HAP-1 (cell line): ENCODE data around the gene HOMER1.

Experiments
- DNase-seq, 2 experiments: peaks; one replicate each; pipeline ENCODE4 v3.0.0-alpha.2; 2016 to 2020; ENCODE audit warnings: low spot score in 2 of 2
- H3K27me3 ChIP-seq: fragments of 250-450 bp; sonication (Bioruptor Pico); 2 replicates; pipeline ENCODE4 v1.5.1; 2020; ENCODE audit warnings: low read depth, mild to moderate bottlenecking, moderate library complexity
- H3K36me3 ChIP-seq: fragments of 250-450 bp; sonication (Bioruptor Pico); replicated peaks from 2 replicates; pipeline ENCODE4 v1.5.1; 2020; ENCODE audit warnings: mild to moderate bottlenecking
- H3K4me1 ChIP-seq: fragments of 250-450 bp; sonication (Bioruptor Pico); 2 replicates; pipeline ENCODE4 v1.5.1; 2020; ENCODE audit warnings: mild to moderate bottlenecking
- H3K4me3 ChIP-seq: fragments of 250-450 bp; sonication (Bioruptor Pico); 2 replicates; pipeline ENCODE4 v1.5.1; 2020; ENCODE audit warnings: mild to moderate bottlenecking, moderate library complexity
- H3K9me3 ChIP-seq: fragments of 250-450 bp; sonication (Bioruptor Pico); 2 replicates; pipeline ENCODE4 v1.5.1; 2020; ENCODE audit warnings: mild to moderate bottlenecking, moderate library complexity
- in situ Hi-C: fragments of 300-500 bp; cut with MboI; formaldehyde crosslinking; loops from 3 replicates; pipeline ENCODE4 v1.14.3; 2020; ENCODE audit warnings: low sequenced_read_pairs, inconsistent platforms, mixed read lengths

Gene HOMER1

DNA sequence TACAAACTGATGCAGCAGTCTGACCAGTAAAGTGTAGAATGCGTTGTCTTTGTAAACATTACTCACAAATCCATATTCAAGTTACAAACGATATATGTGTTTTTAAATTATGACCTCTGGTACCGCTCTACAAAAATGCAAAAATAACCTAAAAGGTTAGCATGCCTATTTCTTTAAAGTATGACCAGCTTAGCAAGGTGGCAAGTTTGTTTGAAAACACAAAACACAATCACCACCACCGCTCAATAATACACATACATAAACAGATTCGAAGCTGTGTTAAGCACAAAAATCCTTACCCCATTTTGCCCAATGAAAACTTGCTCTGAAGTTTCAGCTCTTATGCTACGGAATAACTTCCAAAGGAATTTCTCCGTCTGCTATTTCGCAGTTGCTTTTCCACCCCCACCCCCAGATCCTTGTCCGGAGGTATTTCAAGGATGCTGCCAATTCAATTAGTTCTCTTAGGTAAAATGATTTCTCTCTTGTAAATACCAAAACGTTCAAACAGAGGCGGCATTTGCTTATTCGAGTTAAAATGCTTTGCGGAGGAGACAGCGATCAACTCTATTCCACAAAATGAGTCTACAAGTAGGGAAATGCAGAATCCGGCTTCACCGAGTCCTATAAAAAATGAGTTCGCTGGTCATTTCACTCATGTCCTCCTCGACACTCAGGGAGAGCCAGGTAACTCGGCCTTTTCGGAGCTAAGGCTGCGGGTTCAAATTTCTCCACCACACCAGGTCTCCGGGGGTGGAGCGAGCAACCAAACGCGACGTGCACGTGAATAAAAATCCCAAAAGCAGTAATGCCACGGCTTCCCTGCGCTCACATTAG, 1.2 kb downstream of the HOMER1 start:
- Histone ChIP-seq H3K27me3 (no peaks in the 10 kb centered on the region), H3K9me3 (no peaks in the 10 kb centered on the region), H3K36me3 (no peaks in the 10 kb centered on the region), H3K4me3 (peak overlapping the region; percentile 62), H3K4me1 (peaks cover 38% of the 10 kb centered on the region)
- in situ Hi-C loops = no loop called here
- DNase-seq = peak in 1 of 2 experiments; percentile 48

DNA sequence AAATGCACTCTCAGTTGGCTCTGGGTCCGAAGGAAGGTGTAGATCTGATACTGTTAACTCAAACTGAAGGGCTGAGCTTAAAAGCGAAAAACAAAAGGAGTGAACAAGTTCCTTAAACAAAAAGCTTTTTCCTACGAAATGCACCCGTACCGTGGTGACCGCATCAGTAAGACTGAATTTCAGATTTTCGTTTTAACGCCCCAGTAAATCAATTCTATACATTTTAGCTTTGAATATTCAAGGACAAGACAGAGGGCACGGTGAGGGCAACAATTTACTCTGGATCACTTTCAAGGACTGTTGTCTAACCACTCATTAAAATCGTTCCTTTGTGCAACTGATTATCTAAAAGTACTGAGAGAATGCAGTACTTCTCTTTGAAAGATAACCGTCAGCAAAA, 1.9 kb downstream of the HOMER1 start:
- Histone ChIP-seq H3K9me3 (no peaks in the 10 kb centered on the region), H3K36me3 (no peaks in the 10 kb centered on the region), H3K27me3 (no peaks in the 10 kb centered on the region), H3K4me3 (peak overlapping the region; percentile 62), H3K4me1 (peaks cover 42% of the 10 kb centered on the region)
- DNase-seq = peak in 1 of 2 experiments; percentile 53
- in situ Hi-C loops = no loop called here

DNA sequence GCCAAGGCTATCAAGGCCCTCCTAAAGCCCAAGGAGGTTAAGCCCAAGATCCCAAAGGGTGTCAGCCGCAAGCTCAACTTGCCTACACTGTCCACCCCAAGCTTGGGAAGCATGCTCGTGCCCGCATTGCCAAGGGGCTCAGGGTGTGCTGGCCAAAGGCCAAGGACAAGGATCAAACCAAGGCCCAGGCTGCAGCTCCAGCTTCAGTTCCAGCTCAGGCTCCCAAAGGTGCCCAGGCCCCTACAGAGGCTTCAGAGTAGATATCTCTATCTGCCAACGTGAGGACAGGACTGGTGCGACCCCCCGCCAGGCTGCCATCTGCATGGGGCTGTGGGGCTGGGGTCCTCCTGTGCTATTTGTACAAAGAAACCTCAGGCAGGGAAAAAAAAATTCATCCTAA, 3.3 kb downstream of the HOMER1 start:
- in situ Hi-C loops = no loop called here
- H3K4me1 ChIP-seq = peaks cover 42% of the 10 kb centered on the region

DNA sequence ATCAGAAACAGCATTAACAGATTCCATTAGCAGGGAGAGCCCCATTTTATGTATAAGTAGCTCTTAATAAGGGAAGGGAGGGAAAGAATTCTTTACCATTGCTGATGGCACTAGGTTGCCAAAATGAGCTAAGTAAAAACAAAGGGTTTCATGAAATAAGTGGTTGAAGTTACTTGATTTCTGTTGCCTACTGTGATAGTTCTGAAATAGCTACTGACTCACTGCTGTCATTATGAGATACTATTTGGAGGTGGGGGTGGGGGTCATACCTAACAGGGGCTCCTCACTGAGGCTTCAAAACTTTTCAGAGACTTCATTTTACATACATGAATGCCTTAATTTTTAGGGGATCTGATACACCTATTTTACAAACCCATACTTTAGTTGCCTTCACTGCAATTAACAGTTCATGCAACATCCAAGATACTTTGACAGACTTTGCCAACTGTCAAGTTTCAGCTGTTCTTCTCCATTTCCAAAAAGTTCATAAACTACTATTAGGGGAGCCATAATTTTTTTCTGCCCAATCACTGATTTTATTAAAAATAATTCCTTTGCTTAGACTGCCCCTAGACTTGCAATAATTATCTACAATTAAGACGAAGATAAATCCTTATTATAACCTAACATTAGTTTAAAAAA, 4.6 kb downstream of the HOMER1 start:
- Histone ChIP-seq H3K4me1 (peaks cover 39% of the 10 kb centered on the region), H3K27me3 (no peaks in the 10 kb centered on the region), H3K4me3 (no peak overlapping the region), H3K36me3 (no peaks in the 10 kb centered on the region), H3K9me3 (no peaks in the 10 kb centered on the region)
- in situ Hi-C loops = no loop called here
- DNase-seq = no peak

More for the DNA sequence above, 3.3 kb downstream of the HOMER1 start:
- H3K9me3 ChIP-seq = no peaks in the 10 kb centered on the region
- no peaks in the 10 kb centered on the region for H3K36me3 ChIP-seq
- no peak for DNase-seq
- H3K4me3 ChIP-seq = peak overlapping the region; percentile 62
- H3K27me3 ChIP-seq = no peaks in the 10 kb centered on the region

DNA sequence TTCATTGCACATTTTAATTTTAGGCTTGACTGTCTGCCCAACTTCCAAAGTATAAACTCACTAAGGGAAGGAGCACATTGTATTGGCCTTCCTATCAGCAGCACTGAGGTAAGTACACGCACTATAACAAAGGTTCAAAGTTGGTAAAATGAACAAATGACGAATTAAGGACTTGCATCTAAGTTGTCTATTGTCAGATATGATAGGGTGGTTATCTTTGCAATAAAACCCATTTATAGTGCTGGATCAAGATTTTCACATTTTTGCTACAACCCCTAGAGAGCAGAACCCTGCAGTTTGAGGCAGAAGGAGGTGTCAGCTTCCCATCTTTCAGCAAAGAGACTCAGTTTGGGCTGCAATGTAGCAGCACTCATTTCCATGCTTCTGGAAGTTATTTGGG, 5.1 kb downstream of the HOMER1 start:
- no peak overlapping the region for H3K4me3 ChIP-seq

DNA sequence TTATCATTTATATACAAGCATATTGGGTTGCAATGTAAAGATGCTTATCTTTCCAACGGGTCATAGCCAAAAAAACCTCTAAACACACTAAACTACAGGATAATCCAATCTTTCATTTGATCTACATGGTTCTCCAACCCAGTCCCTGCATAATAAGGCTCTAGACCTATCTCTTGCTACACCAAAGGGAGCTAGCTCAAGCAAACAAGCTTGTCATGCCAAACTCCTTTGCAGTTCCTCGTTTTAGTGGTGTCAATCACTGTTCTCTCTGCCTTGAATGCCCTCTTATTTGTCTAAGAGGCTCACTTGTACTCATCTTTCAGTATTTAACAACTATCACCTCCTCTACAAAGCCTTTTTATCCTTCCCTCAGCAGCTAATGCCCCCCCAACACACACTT, 5.6 kb downstream of the HOMER1 start:
- Histone ChIP-seq H3K9me3 (no peaks in the 10 kb centered on the region), H3K4me1 (peaks cover 44% of the 10 kb centered on the region), H3K27me3 (no peaks in the 10 kb centered on the region), H3K36me3 (no peaks in the 10 kb centered on the region), H3K4me3 (no peak overlapping the region)
- in situ Hi-C loops = no loop called here
- peak; percentile 36 to 52 for DNase-seq

More for the DNA sequence above, 5.1 kb downstream of the HOMER1 start:
- H3K36me3 ChIP-seq = no peaks in the 10 kb centered on the region
- H3K4me1 ChIP-seq = peaks cover 44% of the 10 kb centered on the region
- in situ Hi-C loops = no loop called here
- no peaks in the 10 kb centered on the region for H3K27me3 ChIP-seq
- no peak for DNase-seq
- H3K9me3 ChIP-seq = no peaks in the 10 kb centered on the region

DNA sequence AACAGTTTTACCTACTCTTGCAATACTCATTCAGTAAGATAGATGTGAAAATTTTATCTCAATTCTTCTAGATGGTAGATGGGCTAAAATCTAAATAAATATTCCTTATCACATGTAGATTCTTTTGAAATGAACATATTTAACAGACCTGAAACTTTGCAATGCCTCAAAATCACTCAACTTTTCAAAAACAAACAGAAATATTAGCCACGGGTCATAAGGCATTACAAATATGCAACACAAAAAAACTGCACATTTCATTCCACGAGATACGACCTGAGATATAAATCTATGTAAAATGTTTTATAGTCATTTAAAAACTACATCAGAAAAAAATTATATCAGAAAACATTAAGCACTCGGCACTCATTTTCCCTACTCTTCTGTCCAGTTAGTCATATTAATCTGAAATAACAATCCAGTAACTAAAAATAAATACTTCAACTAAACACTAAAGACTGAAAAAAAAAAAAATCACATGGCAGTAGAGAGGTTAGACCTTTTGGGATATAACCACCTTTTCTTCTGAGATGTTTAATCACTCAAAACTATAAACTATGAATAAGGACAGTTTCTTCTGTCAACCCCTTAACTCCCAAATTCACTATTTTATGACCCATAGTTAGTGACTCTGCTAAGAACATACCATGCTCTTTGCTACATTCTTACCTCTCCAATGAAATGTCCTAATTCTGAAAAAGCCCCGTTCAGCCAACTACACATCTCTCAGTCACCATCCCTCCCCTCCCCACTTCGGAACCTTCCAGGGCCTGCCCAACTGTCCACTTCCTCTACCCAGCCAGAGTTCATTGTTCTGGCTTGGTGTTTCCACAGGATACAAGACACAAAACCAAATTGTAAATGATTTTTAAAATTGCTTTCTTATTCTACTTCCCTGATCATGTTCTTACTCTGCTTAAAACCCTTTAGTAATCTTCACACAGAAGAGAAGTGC, 6.4 kb downstream of the HOMER1 start:
- no peak for DNase-seq
- Histone ChIP-seq H3K4me3 (no peak overlapping the region), H3K27me3 (no peaks in the 10 kb centered on the region), H3K36me3 (no peaks in the 10 kb centered on the region), H3K9me3 (no peaks in the 10 kb centered on the region), H3K4me1 (peaks cover 44% of the 10 kb centered on the region)
- in situ Hi-C loops = no loop called here

DNA sequence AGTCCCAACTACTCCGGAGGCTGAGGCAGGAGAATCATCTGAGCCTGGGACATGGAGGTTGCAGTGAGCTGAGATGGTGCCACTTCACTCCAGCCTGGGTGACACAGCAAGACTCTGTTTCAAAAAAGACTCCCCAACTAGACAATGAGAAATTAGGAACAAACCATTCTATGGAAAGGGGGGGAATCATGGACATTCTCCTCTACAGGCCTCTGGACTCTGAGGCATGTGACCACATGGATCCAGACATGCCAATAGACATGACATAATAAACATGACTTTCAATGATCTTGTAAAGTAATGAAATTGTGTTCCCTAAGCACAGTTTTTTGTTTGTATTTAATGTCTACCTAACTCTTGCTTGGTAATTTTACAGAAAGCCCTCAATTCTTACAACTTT, 8.8 kb downstream of the HOMER1 start:
- Histone ChIP-seq H3K4me3 (no peak overlapping the region), H3K4me1 (peaks cover 35% of the 10 kb centered on the region), H3K36me3 (no peaks in the 10 kb centered on the region), H3K9me3 (no peaks in the 10 kb centered on the region), H3K27me3 (no peaks in the 10 kb centered on the region)
- DNase-seq = no peak
- in situ Hi-C loops = no loop called here

DNA sequence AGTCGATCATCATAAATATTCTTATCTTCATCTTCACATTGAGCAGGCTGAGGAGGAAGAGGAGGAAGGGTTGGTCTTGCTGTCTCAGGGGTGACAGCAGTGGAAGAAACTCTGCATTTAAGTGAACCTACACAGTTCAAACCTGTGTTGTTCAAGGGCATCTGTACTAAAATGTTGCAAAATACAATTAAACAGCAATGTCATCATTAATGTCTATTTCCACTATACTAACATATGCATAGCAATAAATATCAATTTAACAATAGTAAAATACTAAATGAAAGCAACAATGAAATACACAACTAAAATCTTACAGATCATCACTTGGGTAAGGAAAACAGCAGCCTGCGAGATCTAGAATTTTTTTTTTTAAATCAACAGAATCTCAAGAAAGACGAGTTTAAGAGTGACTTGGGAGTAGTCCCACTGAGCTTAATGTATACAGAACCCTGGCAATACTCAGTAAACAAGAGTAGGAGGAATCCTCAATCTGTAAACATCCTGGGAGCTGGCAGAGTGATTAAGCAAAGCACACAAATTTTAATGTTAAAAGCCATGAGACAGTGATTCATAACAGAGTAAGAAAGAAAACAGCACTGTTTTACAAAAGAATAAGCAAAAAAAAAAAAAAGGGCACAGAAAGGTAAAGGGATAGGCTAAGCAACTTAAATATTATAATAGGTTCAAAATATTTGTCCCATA, 10.0 kb downstream of the HOMER1 start:
- Histone ChIP-seq H3K4me3 (no peak overlapping the region), H3K4me1 (peaks cover 31% of the 10 kb centered on the region), H3K36me3 (no peaks in the 10 kb centered on the region), H3K27me3 (no peaks in the 10 kb centered on the region), H3K9me3 (no peaks in the 10 kb centered on the region)
- in situ Hi-C loops = no loop called here
- no peak for DNase-seq

DNA sequence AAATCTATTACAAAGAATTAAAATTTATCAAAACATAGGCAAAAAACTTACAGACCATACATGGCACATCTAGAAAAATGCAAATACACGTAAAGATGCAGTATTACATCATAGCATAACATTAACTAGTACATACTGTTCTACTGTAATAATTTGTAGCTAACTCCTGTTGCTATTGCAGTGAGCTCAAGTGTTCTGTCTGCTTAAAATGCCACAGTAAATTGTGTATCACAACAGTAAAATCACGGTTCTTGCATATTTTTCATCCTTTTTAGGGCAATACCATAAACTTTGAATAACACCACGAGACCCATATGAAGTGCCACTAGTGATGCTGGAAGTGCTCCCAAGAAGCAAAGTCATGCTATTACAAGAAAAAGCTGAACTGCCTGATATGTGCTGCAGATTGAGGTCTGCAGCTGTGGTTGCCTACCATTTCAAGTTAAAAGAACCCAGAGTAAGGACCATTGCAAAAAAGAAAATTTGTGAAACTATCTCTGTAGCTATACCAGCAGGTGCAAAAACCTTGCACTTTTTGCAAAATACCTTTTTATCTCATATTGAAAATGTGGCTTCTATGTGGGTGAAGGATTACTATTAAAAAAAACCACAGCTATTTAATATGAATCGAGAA, 14.2 kb downstream of the HOMER1 start:
- DNase-seq = no peak
- in situ Hi-C loops = no loop called here
- no peaks in the 10 kb centered on the region for H3K27me3 ChIP-seq
- no peak overlapping the region for H3K4me3 ChIP-seq
- H3K4me1 ChIP-seq = peaks cover 31% of the 10 kb centered on the region
- H3K9me3 ChIP-seq = no peaks in the 10 kb centered on the region
- H3K36me3 ChIP-seq = no peaks in the 10 kb centered on the region

DNA sequence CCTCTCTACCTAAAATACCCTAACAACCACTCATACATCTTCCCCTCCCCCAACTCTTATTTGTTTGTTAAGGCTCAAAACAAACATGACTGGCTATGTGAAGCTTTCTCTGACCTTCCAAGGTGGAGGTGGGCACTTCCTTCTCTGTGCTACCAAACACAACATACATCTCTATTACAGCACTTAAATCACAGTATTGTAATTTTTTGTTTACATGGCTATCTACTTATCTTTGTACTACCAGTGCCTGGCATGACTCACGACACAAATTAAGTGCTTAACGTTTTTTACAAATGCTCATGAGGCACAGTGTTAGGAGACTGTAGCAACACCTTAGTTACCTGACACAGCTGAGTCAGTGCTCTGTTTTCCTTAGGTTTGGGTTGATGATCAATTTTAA, 18.6 kb downstream of the HOMER1 start:
- Histone ChIP-seq H3K4me1 (peaks cover 32% of the 10 kb centered on the region), H3K36me3 (no peaks in the 10 kb centered on the region), H3K9me3 (no peaks in the 10 kb centered on the region), H3K27me3 (no peaks in the 10 kb centered on the region), H3K4me3 (no peak overlapping the region)
- in situ Hi-C loops = no loop called here
- no peak for DNase-seq

DNA sequence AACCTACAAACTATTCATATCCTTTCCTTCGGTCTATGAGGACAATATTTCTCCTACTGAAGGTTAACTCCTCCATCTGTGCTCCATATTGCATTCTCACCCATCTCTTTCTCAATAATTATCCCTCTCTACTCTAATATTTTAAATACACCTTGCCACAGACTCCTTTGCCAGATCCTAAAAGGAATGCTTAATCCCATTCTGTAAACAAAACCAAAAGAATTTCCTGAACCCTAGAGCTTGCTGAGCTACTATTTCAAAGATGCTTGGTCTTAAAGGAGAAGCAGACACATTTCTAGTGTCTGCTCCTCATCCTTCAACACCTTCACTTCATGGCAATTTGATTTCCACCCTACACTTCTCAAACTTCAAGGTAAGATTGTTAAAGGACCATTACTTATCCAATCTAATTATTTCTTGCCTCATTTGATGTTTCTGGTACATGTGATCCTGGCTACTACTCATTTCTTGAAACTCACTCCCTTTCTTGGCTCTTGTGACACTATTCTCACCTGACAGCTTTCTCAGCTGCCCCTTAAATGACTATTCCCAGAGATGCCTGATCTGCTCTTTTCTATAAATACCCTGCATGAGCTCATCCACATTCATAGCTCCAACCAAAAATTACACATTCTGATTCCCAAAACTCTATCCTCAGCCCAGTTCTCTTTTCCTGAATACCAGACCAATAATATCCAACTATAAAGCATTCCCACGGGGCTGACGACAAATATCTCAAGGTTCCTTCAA, 20.2 kb downstream of the HOMER1 start:
- Histone ChIP-seq H3K4me1 (peaks cover 22% of the 10 kb centered on the region), H3K9me3 (no peaks in the 10 kb centered on the region), H3K4me3 (no peak overlapping the region), H3K27me3 (no peaks in the 10 kb centered on the region), H3K36me3 (no peaks in the 10 kb centered on the region)
- peak in 1 of 2 experiments; percentile 46 for DNase-seq
- in situ Hi-C loops = no loop called here
